ENCODE measurements around the gene RNF138. TPM values are rescaled to one million over a fixed set of nuclear protein-coding genes. Genes with fewer than 3 reads are reported as not detected.
A peak's percentile ranks its signal among the peaks of the same experiment; 100 is the strongest.

RNF138 gene
- total and polyA plus RNA-seq, 2 of the 13 experiments (the other 11 are each of a cell fraction or from before 2014, with no cell fraction given), result 14.6 to 33.6 TPM

GRCh38 chr18:32091724-32092421 is at the start of gene RNF138 (continued):
- TF ChIP-seq ARID5B (CRISPR knock-in tag; IDR thresholded peaks at IDR 0.05) (peak; percentile 58), ZNF713 (CRISPR knock-in tag; IDR thresholded peaks at IDR 0.05) (no peak), JUND (CRISPR knock-in tag; IDR thresholded peaks at IDR 0.05) (peak; percentile 48; the same call in 1 of the 2 replicates), ZNF597 (CRISPR knock-in tag; IDR thresholded peaks at IDR 0.05) (no peak), ZNF101 (CRISPR knock-in tag; IDR thresholded peaks at IDR 0.05; ENCODE audit: borderline replicate concordance, low read depth) (0 out of 2 replicates have a peak, but pooled peaks have one; percentile 58), MIXL1 (CRISPR knock-in tag; IDR thresholded peaks at IDR 0.05) (0 out of 2 replicates have a peak, but pooled peaks have one; percentile 41), SRSF9 (IDR thresholded peaks at IDR 0.05; ENCODE audit: borderline replicate concordance, insufficient read depth, low read depth, low read length, poor library complexity, severe bottlenecking) (no peak), JDP2 (CRISPR knock-in tag; IDR thresholded peaks at IDR 0.05; ENCODE audit: borderline replicate concordance) (no peak), SNAPC4 (CRISPR knock-in tag; IDR thresholded peaks at IDR 0.05) (peak; percentile 76), ETS1 (CRISPR knock-in tag; IDR thresholded peaks at IDR 0.05) (no peak), ZNF781 (CRISPR knock-in tag; IDR thresholded peaks at IDR 0.05; ENCODE audit: borderline replicate concordance, not compliant biosample characterization) (peak; percentile 87), WIZ (CRISPR knock-in tag; IDR thresholded peaks at IDR 0.05) (0 out of 2 replicates have a peak, but pooled peaks have one; percentile 81), NAIF1 (CRISPR knock-in tag; IDR thresholded peaks at IDR 0.05; ENCODE audit: borderline replicate concordance) (peak; percentile 93), ZFP37 (CRISPR knock-in tag; IDR thresholded peaks at IDR 0.05; ENCODE audit: borderline replicate concordance) (peak; percentile 25; the same call in 1 of the 2 replicates), ZNF451 (CRISPR knock-in tag; IDR thresholded peaks at IDR 0.05) (0 out of 2 replicates have a peak, but pooled peaks have one; percentile 33), DNMT3B (CRISPR knock-in tag; conservative IDR thresholded peaks at IDR 0.05) (0 out of 2 replicates have a peak, but pooled peaks have one; percentile 75)
